ENCODE data around the gene TBL3. TPM values are rescaled to one million over a fixed set of nuclear protein-coding genes. Genes with fewer than 3 reads are reported as not detected.

TBL3 gene
- total RNA-seq, 1 experiment from 2014 or later: 68.9 TPM

DNA sequence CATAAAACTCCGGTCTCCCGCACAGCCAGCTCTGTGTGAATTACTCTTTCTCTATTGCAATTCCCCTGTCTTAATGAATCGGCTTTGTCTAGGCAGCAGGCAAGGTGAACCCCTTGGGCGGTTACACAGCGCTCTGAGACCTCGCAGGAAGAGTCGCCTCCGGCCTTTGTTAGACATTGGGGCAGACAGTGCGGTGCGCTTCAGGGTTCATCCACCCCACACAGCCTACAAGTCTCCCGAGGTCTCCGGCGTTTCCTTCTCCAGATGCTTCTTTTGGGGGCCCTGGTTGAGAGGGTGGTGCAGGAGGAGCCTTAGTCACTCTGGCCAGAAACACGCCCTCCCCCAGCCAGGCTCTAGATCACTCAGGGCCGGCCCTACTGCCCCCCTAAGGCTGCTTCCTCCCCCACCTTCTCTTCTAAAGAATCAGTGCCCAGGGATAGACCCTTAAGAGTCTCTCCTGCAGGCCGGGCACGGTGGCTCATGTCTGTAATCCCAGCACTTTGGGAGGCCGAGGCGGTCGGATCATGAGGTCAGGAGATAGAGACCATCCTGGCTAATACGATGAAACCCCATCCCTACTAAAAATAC is 27.1 kb upstream of the TBL3 start:
- no peaks in the 10 kb centered on the region for H4K20me1 ChIP-seq (ENCODE audit: insufficient read depth)
- no peak overlapping the region for H3K4me2 ChIP-seq (ENCODE audit: low read length)
- no peaks in the 10 kb centered on the region for H3K9me3 ChIP-seq (ENCODE audit: control insufficient read depth in 1 of 2, insufficient read depth in 1 of 2, low read depth in 1 of 2, low read length in 2 of 2)
- no peaks in the 10 kb centered on the region for H3K9me2 ChIP-seq (ENCODE audit: insufficient read depth)
- no TSS peak for BruUV-seq (replicated peaks)
- H3K4me3 ChIP-seq (replicated peaks in 1 of 2; ENCODE audit: low read depth in 1 of 2, low read length in 2 of 2): no peak overlapping the region
- DNase-seq (ENCODE audit: low read depth, low spot score): no peak
- CTCF ChIA-PET: interaction anchor here (1.1 kb wide), 1 partner anchor 80 kb away, joined by 3 read pairs; no protein-coding TSS in a partner anchor
- H3K27ac ChIP-seq (ENCODE audit: low read depth, low read length): no peak overlapping the region
- H3K27me3 ChIP-seq (ENCODE audit: insufficient read depth, low read length): no peaks in the 10 kb centered on the region
- no peaks in the 10 kb centered on the region for H3K79me2 ChIP-seq (ENCODE audit: insufficient read depth, low read length)
- RAD21 ChIA-PET (ENCODE audit: low non-redundant PET in 1 of 2, low total read pairs in 2 of 2, uncharacterized antibody in 2 of 2, unreplicated experiment in 2 of 2): no interaction called here
- POLR2A ChIA-PET: interaction anchor here (0.9 to 1.5 kb wide), 2 partner anchors 10 to 20 kb away, joined by 3 to 4 read pairs; partner anchors contain the start of gene RPS2
- intact Hi-C loops (cut with micrococcal nuclease): no loop called here
- H3K9ac ChIP-seq (ENCODE audit: low read length): no peak overlapping the region
- H3K4me1 ChIP-seq (ENCODE audit: control insufficient read depth in 1 of 2, insufficient read depth in 2 of 2, low read length in 2 of 2): peaks cover 14 to 26% of the 10 kb centered on the region in 2 experiments
- no peak for ATAC-seq
- peaks cover 0 to 3% of the 10 kb centered on the region in 2 experiments; a peak in 1 of 4 replicates for H3K36me3 ChIP-seq (ENCODE audit: control insufficient read depth in 1 of 2, insufficient read depth in 2 of 2, low read length in 2 of 2)
- TF ChIP-seq POLR2A (IDR thresholded peaks at IDR 0.05; ENCODE audit: borderline replicate concordance, extremely low read depth, insufficient read depth, insufficient read length) (no peak), YY1 (IDR thresholded peaks at IDR 0.05; ENCODE audit: extremely low read depth, insufficient replicate concordance, low read depth, low read length) (no peak), CBX3 (IDR thresholded peaks at IDR 0.05; ENCODE audit: low read depth) (no peak), TCF7L2 (IDR thresholded peaks at IDR 0.05; ENCODE audit: borderline replicate concordance, extremely low read depth, insufficient read depth, insufficient read length) (no peak), SP1 (IDR thresholded peaks at IDR 0.05; ENCODE audit: low read depth) (no peak), RAD21 (IDR thresholded peaks at IDR 0.05; ENCODE audit: low read depth) (no peak), SIN3A (IDR thresholded peaks at IDR 0.05; ENCODE audit: low read depth) (no peak), EGR1 (IDR thresholded peaks at IDR 0.05; ENCODE audit: low read depth) (no peak), EZH2phosphoT487 (IDR thresholded peaks at IDR 0.05; ENCODE audit: borderline replicate concordance) (no peak), ZNF274 (IDR thresholded peaks at IDR 0.05; ENCODE audit: low read depth, low read length) (no peak), JUND (IDR thresholded peaks at IDR 0.05) (no peak), SRF (IDR thresholded peaks at IDR 0.05; ENCODE audit: low read depth) (no peak), ELF1 (IDR thresholded peaks at IDR 0.05; ENCODE audit: borderline replicate concordance, low read depth) (no peak), POLR2AphosphoS5 (IDR thresholded peaks at IDR 0.05; ENCODE audit: low read depth, low read length) (no peak)
- TF ChIP-seq, protein P1, sequence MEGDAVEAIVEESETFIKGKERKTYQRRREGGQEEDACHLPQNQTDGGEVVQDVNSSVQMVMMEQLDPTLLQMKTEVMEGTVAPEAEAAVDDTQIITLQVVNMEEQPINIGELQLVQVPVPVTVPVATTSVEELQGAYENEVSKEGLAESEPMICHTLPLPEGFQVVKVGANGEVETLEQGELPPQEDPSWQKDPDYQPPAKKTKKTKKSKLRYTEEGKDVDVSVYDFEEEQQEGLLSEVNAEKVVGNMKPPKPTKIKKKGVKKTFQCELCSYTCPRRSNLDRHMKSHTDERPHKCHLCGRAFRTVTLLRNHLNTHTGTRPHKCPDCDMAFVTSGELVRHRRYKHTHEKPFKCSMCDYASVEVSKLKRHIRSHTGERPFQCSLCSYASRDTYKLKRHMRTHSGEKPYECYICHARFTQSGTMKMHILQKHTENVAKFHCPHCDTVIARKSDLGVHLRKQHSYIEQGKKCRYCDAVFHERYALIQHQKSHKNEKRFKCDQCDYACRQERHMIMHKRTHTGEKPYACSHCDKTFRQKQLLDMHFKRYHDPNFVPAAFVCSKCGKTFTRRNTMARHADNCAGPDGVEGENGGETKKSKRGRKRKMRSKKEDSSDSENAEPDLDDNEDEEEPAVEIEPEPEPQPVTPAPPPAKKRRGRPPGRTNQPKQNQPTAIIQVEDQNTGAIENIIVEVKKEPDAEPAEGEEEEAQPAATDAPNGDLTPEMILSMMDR (IDR thresholded peaks at IDR 0.05 in 2 of 3, conservative IDR thresholded peaks at IDR 0.05 in 1 of 3; ENCODE audit: borderline replicate concordance in 1 of 3, insufficient read depth in 1 of 3, low read depth in 2 of 3, low read length in 2 of 3): no peak
- TF ChIP-seq, protein P2, sequence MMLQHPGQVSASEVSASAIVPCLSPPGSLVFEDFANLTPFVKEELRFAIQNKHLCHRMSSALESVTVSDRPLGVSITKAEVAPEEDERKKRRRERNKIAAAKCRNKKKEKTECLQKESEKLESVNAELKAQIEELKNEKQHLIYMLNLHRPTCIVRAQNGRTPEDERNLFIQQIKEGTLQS (IDR thresholded peaks at IDR 0.05): no peak
- TF ChIP-seq, protein P3, sequence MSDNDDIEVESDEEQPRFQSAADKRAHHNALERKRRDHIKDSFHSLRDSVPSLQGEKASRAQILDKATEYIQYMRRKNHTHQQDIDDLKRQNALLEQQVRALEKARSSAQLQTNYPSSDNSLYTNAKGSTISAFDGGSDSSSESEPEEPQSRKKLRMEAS (IDR thresholded peaks at IDR 0.05): no peak
- TF ChIP-seq, protein P4, sequence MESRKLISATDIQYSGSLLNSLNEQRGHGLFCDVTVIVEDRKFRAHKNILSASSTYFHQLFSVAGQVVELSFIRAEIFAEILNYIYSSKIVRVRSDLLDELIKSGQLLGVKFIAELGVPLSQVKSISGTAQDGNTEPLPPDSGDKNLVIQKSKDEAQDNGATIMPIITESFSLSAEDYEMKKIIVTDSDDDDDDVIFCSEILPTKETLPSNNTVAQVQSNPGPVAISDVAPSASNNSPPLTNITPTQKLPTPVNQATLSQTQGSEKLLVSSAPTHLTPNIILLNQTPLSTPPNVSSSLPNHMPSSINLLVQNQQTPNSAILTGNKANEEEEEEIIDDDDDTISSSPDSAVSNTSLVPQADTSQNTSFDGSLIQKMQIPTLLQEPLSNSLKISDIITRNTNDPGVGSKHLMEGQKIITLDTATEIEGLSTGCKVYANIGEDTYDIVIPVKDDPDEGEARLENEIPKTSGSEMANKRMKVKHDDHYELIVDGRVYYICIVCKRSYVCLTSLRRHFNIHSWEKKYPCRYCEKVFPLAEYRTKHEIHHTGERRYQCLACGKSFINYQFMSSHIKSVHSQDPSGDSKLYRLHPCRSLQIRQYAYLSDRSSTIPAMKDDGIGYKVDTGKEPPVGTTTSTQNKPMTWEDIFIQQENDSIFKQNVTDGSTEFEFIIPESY (IDR thresholded peaks at IDR 0.05; ENCODE audit: extremely low read depth, insufficient replicate concordance, low read length): no peak
- H2AFZ ChIP-seq (ENCODE audit: low read depth, low read length, poor library complexity, severe bottlenecking): no peak overlapping the region

Measured in HCT116 (cell line).